ENCODE measurements around the gene CXCL17.
A peak's percentile ranks its signal among the peaks of the same experiment; 100 is the strongest.

Gene CXCL17

GRCh38 chr19:42388851-42389489 lies 53.8 kb downstream of the CXCL17 start:
- CTCF ChIA-PET = no interaction called here
- no peak for TF ChIP-seq CTCF (conservative IDR thresholded peaks at IDR 0.05; ENCODE audit: low read depth)

GRCh38 chr19:42386974-42387707 lies 55.6 kb downstream of the CXCL17 start:
- peak; percentile 80 for DNase-seq (ENCODE audit: low spot score)
- CTCF ChIA-PET = interaction anchor here (0.6 to 2.0 kb wide), 7 partner anchors 9 to 255 kb away, joined by 3 to 4 read pairs (median 4); no protein-coding TSS in a partner anchor
- H3K27ac ChIP-seq = peak overlapping the region; percentile 81
- peak; percentile 75 for TF ChIP-seq CTCF (conservative IDR thresholded peaks at IDR 0.05; ENCODE audit: low read depth)
- POLR2A ChIA-PET (ENCODE audit: low non-redundant PET) = interaction anchor here (0.5 to 0.7 kb wide), 2 partner anchors 22 to 85 kb away, joined by 6 to 9 read pairs; partner anchors contain the start of gene PRR19

More at GRCh38 chr19:42388851-42389489, 53.8 kb downstream of the CXCL17 start:
- POLR2A ChIA-PET (ENCODE audit: low non-redundant PET) = no interaction called here
- H3K27ac ChIP-seq = no peak overlapping the region
- DNase-seq (ENCODE audit: low spot score) = no peak

GRCh38 chr19:42380155-42380554 lies 62.6 kb downstream of the CXCL17 start:
- ChIA-PET POLR2A (ENCODE audit: low non-redundant PET) (no interaction called here), CTCF (no interaction called here)
- no peak for TF ChIP-seq CTCF (conservative IDR thresholded peaks at IDR 0.05; ENCODE audit: low read depth)
- no peak overlapping the region for H3K27ac ChIP-seq
- no peak for DNase-seq (ENCODE audit: low spot score)
